Measurements from ENCODE around the gene PLEKHG7. TPM values are rescaled to one million over a fixed set of nuclear protein-coding genes. Genes with fewer than 3 reads are reported as not detected.

PLEKHG7 gene
- total RNA-seq, 1 experiment from 2014 or later: not detected

- Histone ChIP-seq H3K27ac (ENCODE audit: low read depth, low read length, poor library complexity, severe bottlenecking) (no peak overlapping the region), H3K9me3 (ENCODE audit: low read depth, low read length, poor library complexity, severe bottlenecking) (no peaks in the 10 kb centered on the region), H3K27me3 (replicated peaks; ENCODE audit: insufficient read depth, low read depth, low read length, poor library complexity) (no peaks in the 10 kb centered on the region), H3K4me3 (ENCODE audit: low read depth, low read length, poor library complexity, severe bottlenecking) (no peak overlapping the region), H3K36me3 (ENCODE audit: insufficient read depth, low read length, poor library complexity, severe bottlenecking) (no peaks in the 10 kb centered on the region), H3K4me1 (ENCODE audit: insufficient read depth, low read length, poor library complexity, severe bottlenecking) (no peaks in the 10 kb centered on the region)
- ChIA-PET CTCF (no interaction called here), POLR2A (ENCODE audit: low non-redundant PET) (no interaction called here)
- intact Hi-C loops (cut with micrococcal nuclease; ENCODE audit: unreplicated experiment): no loop called here
- TF ChIP-seq EZH2 (IDR thresholded peaks at IDR 0.05; ENCODE audit: borderline replicate concordance, low read depth, low read length, poor library complexity, severe bottlenecking): no peak
- TF ChIP-seq CTCF (conservative IDR thresholded peaks at IDR 0.05; ENCODE audit: low read depth, low read length): no peak
- DNase-seq (ENCODE audit: low spot score): no peak
- BruUV-seq (replicated peaks): no TSS peak
Observed at GRCh38 chr12:92656911-92657310, 45.9 kb upstream of the PLEKHG7 start.

- POLR2A ChIA-PET (ENCODE audit: low non-redundant PET): interaction anchor here (0.6 kb wide), 2 partner anchors 19 to 81 kb away, joined by 3 to 7 read pairs; no protein-coding TSS in a partner anchor
- Histone ChIP-seq H3K27ac (ENCODE audit: low read depth, low read length, poor library complexity, severe bottlenecking) (no peak overlapping the region), H3K4me3 (ENCODE audit: low read depth, low read length, poor library complexity, severe bottlenecking) (no peak overlapping the region), H3K9me3 (ENCODE audit: low read depth, low read length, poor library complexity, severe bottlenecking) (no peaks in the 10 kb centered on the region), H3K36me3 (ENCODE audit: insufficient read depth, low read length, poor library complexity, severe bottlenecking) (no peaks in the 10 kb centered on the region), H3K4me1 (ENCODE audit: insufficient read depth, low read length, poor library complexity, severe bottlenecking) (no peaks in the 10 kb centered on the region), H3K27me3 (replicated peaks; ENCODE audit: insufficient read depth, low read depth, low read length, poor library complexity) (no peaks in the 10 kb centered on the region)
- DNase-seq (ENCODE audit: low spot score): no peak
- no peak for TF ChIP-seq EZH2 (IDR thresholded peaks at IDR 0.05; ENCODE audit: borderline replicate concordance, low read depth, low read length, poor library complexity, severe bottlenecking)
- TF ChIP-seq CTCF (conservative IDR thresholded peaks at IDR 0.05; ENCODE audit: low read depth, low read length): no peak
- CTCF ChIA-PET: no interaction called here
- intact Hi-C loops (cut with micrococcal nuclease; ENCODE audit: unreplicated experiment): no loop called here
- no TSS peak for BruUV-seq (replicated peaks)
Observed at GRCh38 chr12:92657770-92658169, 45.0 kb upstream of the PLEKHG7 start.

GRCh38 chr12:92658611-92659010 is 44.2 kb upstream of the PLEKHG7 start:
- ChIA-PET CTCF (no interaction called here), POLR2A (ENCODE audit: low non-redundant PET) (no interaction called here)
- Histone ChIP-seq H3K4me3 (ENCODE audit: low read depth, low read length, poor library complexity, severe bottlenecking) (no peak overlapping the region), H3K27ac (ENCODE audit: low read depth, low read length, poor library complexity, severe bottlenecking) (no peak overlapping the region), H3K4me1 (ENCODE audit: insufficient read depth, low read length, poor library complexity, severe bottlenecking) (no peaks in the 10 kb centered on the region), H3K9me3 (ENCODE audit: low read depth, low read length, poor library complexity, severe bottlenecking) (no peaks in the 10 kb centered on the region), H3K27me3 (replicated peaks; ENCODE audit: insufficient read depth, low read depth, low read length, poor library complexity) (no peaks in the 10 kb centered on the region), H3K36me3 (ENCODE audit: insufficient read depth, low read length, poor library complexity, severe bottlenecking) (no peaks in the 10 kb centered on the region)
- DNase-seq (ENCODE audit: low spot score): no peak
- no peak for TF ChIP-seq CTCF (conservative IDR thresholded peaks at IDR 0.05; ENCODE audit: low read depth, low read length)
- no peak for TF ChIP-seq EZH2 (IDR thresholded peaks at IDR 0.05; ENCODE audit: borderline replicate concordance, low read depth, low read length, poor library complexity, severe bottlenecking)
- intact Hi-C loops (cut with micrococcal nuclease; ENCODE audit: unreplicated experiment): no loop called here
- BruUV-seq (replicated peaks): no TSS peak

Data from A673 (cell line).